B cell (primary cell): ENCODE data around the gene SLC50A1. TPM values are rescaled to one million over a fixed set of nuclear protein-coding genes. Genes with fewer than 3 reads are reported as not detected.

Source experiments
- ATAC-seq: fragments of 200-7000 bp; cut with Tn5 transposase; one replicate; pipeline ENCODE4 v1.10.0; 2021; ENCODE audit warnings: low read depth, mild to moderate bottlenecking, moderate number of reproducible peaks, moderate library complexity
- CTCF ChIA-PET: fragments of 350-600 bp; sonication (Branson Sonifier 250); formaldehyde crosslinking; loops from one replicate; lab custom pipeline; 2021; ENCODE audit warnings: antibody characterized with exemption, inconsistent platforms; lab: Charles Lee
- POLR2A ChIA-PET: fragments of 350-600 bp; sonication (Branson Sonifier 250); formaldehyde crosslinking; loops from one replicate; lab custom pipeline; 2021; ENCODE audit warnings: antibody characterized with exemption; lab: Charles Lee
- DNase-seq: peaks from one replicate; pipeline ENCODE4 v3.0.0; 2013
- H2AFZ ChIP-seq: 2 replicates; pipeline ENCODE4 v1.6.1; 2012; ENCODE audit warnings: mild to moderate bottlenecking, low read depth, low read length; ENCODE audit not compliant: insufficient read depth, poor library complexity, severe bottlenecking
- H3K27ac ChIP-seq, 2 donors: 1 replicate in 1 of 2; 2 replicates in 1 of 2; pipeline ENCODE4 v1.5.1; 2012 to 2013; ENCODE audit warnings: low read length in 2 of 2, mild to moderate bottlenecking in 2 of 2, moderate library complexity in 1 of 2
- H3K27me3 ChIP-seq, 4 experiments: fragments of 200-600 bp in 1 of 4; sonication (generic) in 1 of 4; replicated peaks in 1 of 4; 1 replicate in 2 of 4; 2 replicates in 2 of 4; pipeline versions ENCODE4 v1.6.1 to v1.7.0; 2013 to 2016; ENCODE audit warnings: low read length in 3 of 4, mild to moderate bottlenecking in 2 of 4, mixed read lengths in 1 of 4, moderate library complexity in 1 of 4; ENCODE audit not compliant: insufficient read depth in 4 of 4, control insufficient read depth in 3 of 4; ENCODE audit errors: control extremely low read depth in 1 of 4
- H3K36me3 ChIP-seq, 2 experiments: replicated peaks in 1 of 2; 1 replicate in 1 of 2; 2 replicates in 1 of 2; pipeline versions ENCODE4 v1.6.1 to v1.7.1; 2013; ENCODE audit warnings: low read length in 1 of 2; ENCODE audit not compliant: insufficient read depth in 2 of 2, control insufficient read depth in 1 of 2; ENCODE audit errors: control extremely low read depth in 1 of 2, extremely low read depth in 1 of 2
- H3K4me1 ChIP-seq, 2 donors: fragments of 200-600 bp in 1 of 2; sonication (generic) in 1 of 2; 1 replicate in 1 of 2; 2 replicates in 1 of 2; pipeline versions ENCODE4 v1.5.1 to v1.6.1; 2013 to 2017; ENCODE audit warnings: low read length in 2 of 2; ENCODE audit not compliant: control insufficient read depth in 2 of 2, insufficient read depth in 2 of 2
- H3K4me2 ChIP-seq: replicated peaks from 2 replicates; pipeline ENCODE3; 2012; ENCODE audit warnings: mild to moderate bottlenecking, low read depth, low read length; ENCODE audit not compliant: poor library complexity, severe bottlenecking
- H3K4me3 ChIP-seq, 5 experiments: fragments of 200-600 bp in 1 of 5; sonication (generic) in 1 of 5; 1 replicate in 3 of 5; 2 replicates in 2 of 5; pipeline versions ENCODE4 v1.5.1 to v1.7.0; 2011 to 2016; ENCODE audit warnings: low read length in 4 of 5, mild to moderate bottlenecking in 4 of 5, low read depth in 2 of 5, control low read depth in 1 of 5, moderate library complexity in 1 of 5; ENCODE audit not compliant: insufficient read depth in 1 of 5; ENCODE audit errors: control extremely low read depth in 1 of 5, extremely low read depth in 1 of 5
- H3K79me2 ChIP-seq: fragments of 200-600 bp; sonication (generic); one replicate; pipeline ENCODE4 v1.6.0; 2016; ENCODE audit warnings: low read length; ENCODE audit not compliant: control insufficient read depth, insufficient read depth
- H3K9ac ChIP-seq: fragments of 200-600 bp; sonication (generic); 2 replicates; pipeline ENCODE4 v1.6.1; 2017; ENCODE audit warnings: mild to moderate bottlenecking, low read length, moderate library complexity
- H3K9me3 ChIP-seq, 3 donors: one replicate each; pipeline versions ENCODE4 v1.6.1 to v1.7.1; 2013; ENCODE audit warnings: low read length in 2 of 3; ENCODE audit not compliant: control insufficient read depth in 2 of 3, insufficient read depth in 1 of 3; ENCODE audit errors: control extremely low read depth in 1 of 3
- H4K20me1 ChIP-seq: 2 replicates; pipeline ENCODE4 v1.6.0; 2012; ENCODE audit warnings: mild to moderate bottlenecking, low read length; ENCODE audit not compliant: insufficient read depth, control insufficient read depth, poor library complexity, severe bottlenecking
- H3K27ac Mint-ChIP-seq: one replicate; pipeline ENCODE4 v1.8.0; 2021; ENCODE audit warnings: mixed read lengths
- H3K27me3 Mint-ChIP-seq: one replicate; pipeline ENCODE4 v1.8.0; 2021; ENCODE audit warnings: mixed read lengths
- H3K4me1 Mint-ChIP-seq: one replicate; pipeline ENCODE4 v1.8.0; 2021; ENCODE audit warnings: mixed read lengths
- H3K4me3 Mint-ChIP-seq: one replicate; pipeline ENCODE4 v1.8.0; 2021; ENCODE audit warnings: mixed read lengths
- H3K9me3 Mint-ChIP-seq: one replicate; pipeline ENCODE4 v1.8.0; 2022; ENCODE audit warnings: mixed read lengths; ENCODE audit not compliant: insufficient read depth
- EZH2 ChIP-seq: IDR thresholded peaks from 2 replicates; pipeline ENCODE4 v1.6.1; 2012; ENCODE audit warnings: borderline replicate concordance, low read depth, mild to moderate bottlenecking, moderate library complexity, low read length; ENCODE audit not compliant: insufficient read depth, poor library complexity, severe bottlenecking
- WGBS: methylation state at CpG from one replicate; pipeline ENCODE4 v1.1.5; 2013; ENCODE audit warnings: missing lambda C conversion rate; ENCODE audit not compliant: insufficient coverage; 5-methylcytosine and 5-hydroxymethylcytosine counted together
- intact Hi-C: fragments of 100-400 bp; cut with micrococcal nuclease; formaldehyde crosslinking; loops from one replicate; pipeline ENCODE4 v1.10.0; 2022
- polyA plus RNA-seq: library from polyadenylated mRNA; depleted of rRNA; stranded (reverse); fragments of >200 nt; gene quantifications from 2 replicates; pipeline ENCODE4 v1.2.3, GENCODE V29; 2012
- total RNA-seq, 2 donors: library from RNA; stranded (reverse); fragments of 120-200 nt in 1 of 2; gene quantifications; 1 replicate in 1 of 2; 2 replicates in 1 of 2; pipeline versions ENCODE4 v1.2.3 to v1.2.4, GENCODE V29; 2013 to 2022
- TF ChIP-seq, protein P1 (sequence below): fragments of 200-600 bp; IDR thresholded peaks from one replicate; pipeline ENCODE4 v1.8.0; 2022; ENCODE audit warnings: antibody characterized with exemption, mild to moderate bottlenecking

Gene SLC50A1
- total and polyA plus RNA-seq, 2 donors (not counting 1 experiment from before 2014, with no cell fraction given): 62.8 to 86.8 TPM

DNA sequence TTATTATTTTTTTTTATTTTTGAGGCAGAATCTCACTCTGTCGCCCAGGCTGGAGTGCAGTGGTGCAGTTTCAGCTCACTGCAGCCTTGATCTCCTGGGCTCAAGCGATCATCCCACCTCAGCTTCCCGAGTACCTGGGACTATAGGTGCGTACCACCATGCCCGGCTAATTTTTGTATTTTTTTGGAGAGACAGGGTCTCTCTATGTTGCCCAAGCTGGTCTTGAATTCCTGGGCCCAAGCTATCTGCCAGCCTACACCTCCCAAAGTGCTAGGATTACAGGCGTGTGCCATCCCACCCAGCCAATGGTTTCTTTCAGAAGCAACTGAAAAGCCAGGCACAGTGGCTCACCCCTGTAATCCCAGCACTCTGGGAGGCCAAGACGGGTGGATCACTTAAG is 35.2 kb downstream of the SLC50A1 start:
- Histone ChIP-seq H4K20me1 (no peaks in the 10 kb centered on the region), H3K9me3 (no peaks in the 10 kb centered on the region), H3K4me3 (no peak overlapping the region), H3K36me3 (peaks cover 0 to 21% of the 10 kb centered on the region in 2 experiments), H2AFZ (no peak overlapping the region), H3K4me1 (peaks cover 34 to 48% of the 10 kb centered on the region in 2 donors), H3K4me2 (no peak overlapping the region), H3K27me3 (no peaks in the 10 kb centered on the region), H3K9ac (no peak overlapping the region), H3K27ac (no peak overlapping the region), H3K79me2 (peaks cover 42% of the 10 kb centered on the region)
- TF ChIP-seq, protein P1, sequence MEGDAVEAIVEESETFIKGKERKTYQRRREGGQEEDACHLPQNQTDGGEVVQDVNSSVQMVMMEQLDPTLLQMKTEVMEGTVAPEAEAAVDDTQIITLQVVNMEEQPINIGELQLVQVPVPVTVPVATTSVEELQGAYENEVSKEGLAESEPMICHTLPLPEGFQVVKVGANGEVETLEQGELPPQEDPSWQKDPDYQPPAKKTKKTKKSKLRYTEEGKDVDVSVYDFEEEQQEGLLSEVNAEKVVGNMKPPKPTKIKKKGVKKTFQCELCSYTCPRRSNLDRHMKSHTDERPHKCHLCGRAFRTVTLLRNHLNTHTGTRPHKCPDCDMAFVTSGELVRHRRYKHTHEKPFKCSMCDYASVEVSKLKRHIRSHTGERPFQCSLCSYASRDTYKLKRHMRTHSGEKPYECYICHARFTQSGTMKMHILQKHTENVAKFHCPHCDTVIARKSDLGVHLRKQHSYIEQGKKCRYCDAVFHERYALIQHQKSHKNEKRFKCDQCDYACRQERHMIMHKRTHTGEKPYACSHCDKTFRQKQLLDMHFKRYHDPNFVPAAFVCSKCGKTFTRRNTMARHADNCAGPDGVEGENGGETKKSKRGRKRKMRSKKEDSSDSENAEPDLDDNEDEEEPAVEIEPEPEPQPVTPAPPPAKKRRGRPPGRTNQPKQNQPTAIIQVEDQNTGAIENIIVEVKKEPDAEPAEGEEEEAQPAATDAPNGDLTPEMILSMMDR: no peak
- ATAC-seq (no peak), DNase-seq (no peak)
- intact Hi-C loops: loop anchor here (5.0 kb wide), 2 partner anchors 71 to 199 kb away; partner anchors contain the start of genes CKS1B and SHC1
- peaks cover 46% of the 10 kb centered on the region for H3K4me1 Mint-ChIP-seq
- ChIA-PET CTCF (interaction anchor here (0.7 to 12.7 kb wide), 7 partner anchors 7 to 95 kb away, joined by 3 to 307 read pairs (median 7); no protein-coding TSS in a partner anchor), POLR2A (interaction anchor here (0.7 to 0.8 kb wide), 4 partner anchors 25 to 165 kb away, joined by 3 to 6 read pairs (median 5); no protein-coding TSS in a partner anchor)
- no peak overlapping the region for H3K4me3 Mint-ChIP-seq
- H3K27me3 Mint-ChIP-seq: no peaks in the 10 kb centered on the region
- no peak overlapping the region for H3K27ac Mint-ChIP-seq
- WGBS: 98% methylated on average over 7 of the region's 7 CpGs
- H3K9me3 Mint-ChIP-seq: no peaks in the 10 kb centered on the region

DNA sequence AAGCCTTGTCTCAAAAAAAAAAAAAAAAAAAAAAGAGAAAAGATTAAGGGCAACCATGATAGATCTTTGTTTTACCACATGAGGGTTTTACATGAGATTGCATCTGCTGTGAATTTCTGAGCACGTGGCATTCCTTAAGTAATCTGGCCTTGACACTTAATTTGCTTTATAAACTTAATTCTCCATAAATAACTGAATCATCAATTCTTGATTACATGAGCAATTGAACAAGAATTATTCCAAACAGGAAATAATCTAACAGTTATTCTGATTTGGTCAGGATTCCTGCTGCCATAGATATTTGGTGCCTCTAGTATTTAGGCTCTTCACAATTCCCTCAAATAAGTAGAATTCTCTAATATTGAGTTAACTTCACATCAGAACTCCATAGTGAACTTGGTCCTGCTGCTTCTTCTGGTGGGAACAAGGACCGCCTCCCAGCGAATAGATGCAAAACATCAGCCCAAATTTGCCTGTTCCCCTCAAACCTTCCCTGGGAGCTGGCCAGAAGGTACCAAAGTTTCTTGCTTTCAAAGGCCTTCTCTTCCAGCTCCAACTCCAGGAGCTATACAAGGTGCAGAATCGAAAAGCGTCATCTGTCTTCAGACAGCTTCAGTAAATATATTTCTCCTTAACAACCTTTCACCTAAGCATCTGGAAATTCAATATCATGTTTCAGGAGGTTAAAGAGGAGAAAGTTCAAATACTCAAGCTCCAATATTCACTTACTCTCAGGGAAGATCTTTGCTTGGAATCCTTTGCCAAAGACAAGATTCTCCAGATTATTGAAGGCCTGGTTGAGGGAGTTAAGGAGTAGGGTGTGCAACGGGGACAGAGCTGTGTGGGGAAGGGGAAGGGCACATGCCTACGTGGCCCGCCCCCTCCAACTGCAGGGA is 36.4 kb downstream of the SLC50A1 start:
- Histone ChIP-seq H3K4me1 (peaks cover 30 to 42% of the 10 kb centered on the region in 2 donors), H3K36me3 (peaks cover 0 to 21% of the 10 kb centered on the region in 2 experiments), H4K20me1 (no peaks in the 10 kb centered on the region), H3K27me3 (no peaks in the 10 kb centered on the region), H2AFZ (peak overlapping the region; percentile 97), H3K79me2 (peaks cover 42% of the 10 kb centered on the region), H3K4me2 (peak overlapping the region; percentile 78), H3K9ac (peak overlapping the region; percentile 91), H3K27ac (peak overlapping the region; percentile 89 to 92), H3K4me3 (peak overlapping the region; percentile 27 to 95 (median 73)), H3K9me3 (no peaks in the 10 kb centered on the region)
- Mint-ChIP-seq H3K4me1 (peaks cover 48% of the 10 kb centered on the region), H3K27me3 (no peaks in the 10 kb centered on the region), H3K9me3 (no peaks in the 10 kb centered on the region), H3K4me3 (peak overlapping the region; percentile 97), H3K27ac (peak overlapping the region; percentile 98)
- TF ChIP-seq, protein P1: no peak
- no peak for TF ChIP-seq EZH2
- CTCF ChIA-PET: interaction anchor here (0.9 to 12.7 kb wide), 33 partner anchors 9 to 421 kb away, joined by 3 to 307 read pairs (median 5); partner anchors contain the start of genes ADAM15, EFNA4, FLAD1 and MTX1
- intact Hi-C loops: loop anchor here (1.0 to 5.0 kb wide), 5 partner anchors 32 to 613 kb away; partner anchors contain the start of genes CKS1B, DPM3, SHC1 and UBE2Q1
- no peak for DNase-seq
- ATAC-seq: peak; percentile 9
- POLR2A ChIA-PET: interaction anchor here (0.6 to 2.1 kb wide), 15 partner anchors 13 to 128 kb away, joined by 3 to 10 read pairs (median 4); partner anchors contain the start of genes DPM3, EFNA1 and SLC50A1
- WGBS: 45% methylated on average over 6 of the region's 8 CpGs
